Neural crest cell (in vitro differentiated cells): Measurements from ENCODE around the gene MTARC2. TPM values are rescaled to one million over a fixed set of nuclear protein-coding genes. Genes with fewer than 3 reads are reported as not detected.

Experiments
- DNase-seq: peaks from one replicate; pipeline ENCODE4 v3.0.0; 2021; ENCODE audit warnings: low read depth, mixed read lengths, low spot score
- H3K27ac Mint-ChIP-seq: one replicate; pipeline ENCODE4 v1.8.0; 2021; ENCODE audit warnings: mild to moderate bottlenecking, mixed read lengths; ENCODE audit not compliant: unreplicated experiment
- H3K27me3 Mint-ChIP-seq: 2 replicates; pipeline ENCODE4 v1.8.0; 2021; ENCODE audit warnings: low read depth, mild to moderate bottlenecking, mixed read lengths
- H3K36me3 Mint-ChIP-seq: 2 replicates; pipeline ENCODE4 v1.8.0; 2021; ENCODE audit warnings: low read depth, mild to moderate bottlenecking, mixed read lengths
- H3K4me1 Mint-ChIP-seq: 2 replicates; pipeline ENCODE4 v1.8.0; 2021; ENCODE audit warnings: mixed read lengths
- H3K4me3 Mint-ChIP-seq: one replicate; pipeline ENCODE4 v1.8.0; 2021; ENCODE audit warnings: mild to moderate bottlenecking, mixed read lengths
- H3K9me3 Mint-ChIP-seq: 2 replicates; pipeline ENCODE4 v1.8.0; 2021; ENCODE audit warnings: mixed read lengths
- CTCF ChIP-seq: fragments of 200-600 bp; sonication (generic); conservative IDR thresholded peaks from 2 replicates; pipeline ENCODE4 v1.5.0; 2021; ENCODE audit warnings: antibody characterized with exemption, mild to moderate bottlenecking
- total RNA-seq: library from RNA; stranded (reverse); gene quantifications from 2 replicates; pipeline ENCODE4 v1.2.1, GENCODE V29; 2021

Gene MTARC2
- total RNA-seq, 1 donor from 2014 or later, result 4.1 TPM

GRCh38 chr1:220776720-220777326 lies 28.7 kb downstream of the MTARC2 start:
- peak; percentile 98 for TF ChIP-seq CTCF
- Mint-ChIP-seq H3K27me3 (no peaks in the 10 kb centered on the region), H3K36me3 (no peaks in the 10 kb centered on the region), H3K27ac (no peak overlapping the region), H3K4me1 (no peaks in the 10 kb centered on the region), H3K4me3 (no peak overlapping the region), H3K9me3 (no peaks in the 10 kb centered on the region)
- peak; percentile 92 for DNase-seq

- Mint-ChIP-seq H3K27me3 (no peaks in the 10 kb centered on the region), H3K4me3 (no peak overlapping the region), H3K27ac (no peak overlapping the region), H3K9me3 (no peaks in the 10 kb centered on the region), H3K4me1 (peaks cover 19% of the 10 kb centered on the region), H3K36me3 (no peaks in the 10 kb centered on the region)
- TF ChIP-seq CTCF, result no peak
- no peak for DNase-seq
Measured at GRCh38 chr1:220783453-220783852, 35.3 kb downstream of the MTARC2 start.

- TF ChIP-seq CTCF, result no peak
- Mint-ChIP-seq H3K9me3 (peaks cover 3% of the 10 kb centered on the region), H3K4me1 (peaks cover 22% of the 10 kb centered on the region), H3K36me3 (peaks cover 8% of the 10 kb centered on the region), H3K27ac (no peak overlapping the region), H3K27me3 (no peaks in the 10 kb centered on the region), H3K4me3 (peak overlapping the region; percentile 88)
- no peak for DNase-seq
Measured at GRCh38 chr1:220784751-220785150, 36.6 kb downstream of the MTARC2 start.

- no peak overlapping the region for H3K27ac Mint-ChIP-seq
- DNase-seq, result no peak
- H3K27me3 Mint-ChIP-seq, result no peaks in the 10 kb centered on the region
- peaks cover 22% of the 10 kb centered on the region for H3K4me1 Mint-ChIP-seq
- peak overlapping the region; percentile 88 for H3K4me3 Mint-ChIP-seq
- TF ChIP-seq CTCF, result no peak
- peaks cover 8% of the 10 kb centered on the region for H3K36me3 Mint-ChIP-seq
- H3K9me3 Mint-ChIP-seq, result peaks cover 3% of the 10 kb centered on the region
Measured at GRCh38 chr1:220785166-220786056, 37.3 kb downstream of the MTARC2 start.

GRCh38 chr1:220786057-220786336 lies 37.9 kb downstream of the MTARC2 start:
- peak overlapping the region; percentile 88 for H3K4me3 Mint-ChIP-seq
- peak overlapping the region; percentile 62 for H3K27ac Mint-ChIP-seq

More at GRCh38 chr1:220786057-220786336, 37.9 kb downstream of the MTARC2 start:
- no peak for TF ChIP-seq CTCF
- Mint-ChIP-seq H3K27me3 (no peaks in the 10 kb centered on the region), H3K9me3 (peaks cover 3% of the 10 kb centered on the region), H3K4me1 (peaks cover 22% of the 10 kb centered on the region), H3K36me3 (peaks cover 8% of the 10 kb centered on the region)
- no peak for DNase-seq
